Heart left ventricle (tissue), 13 donors: Measurements from ENCODE around the gene GAK.

Experiments
- POLR2A ChIP-seq, 2 donors: fragments of 450-650 bp; IDR thresholded peaks; one replicate each; pipeline ENCODE4 v1.6.1; 2017; ENCODE audit warnings: antibody characterized with exemption in 2 of 2, mild to moderate bottlenecking in 2 of 2, moderate library complexity in 2 of 2
- TF ChIP-seq, protein P1 (sequence below), 12 donors: fragments of 200-600 bp; sonication (generic) in 4 of 12; IDR thresholded peaks; one replicate each; pipeline versions ENCODE4 v1.5.0 to v1.8.0; 2018 to 2022; ENCODE audit warnings: antibody characterized with exemption in 12 of 12, mild to moderate bottlenecking in 5 of 12
- donor health status: ischemic (EF 13 %, LVEDD 7.1; RV severe dilation, severe dysfunction).
- donor health status: DM: no; HTN: yes; CAD: no.
- donor health status: DM: no; HTN: no; CAD: no.
- donor health status: ischemic (EF 25% LVEDD 6.9; RV normal size, moderate dysfunction).
- donor health status: ischemic (EF 25% LVEDD 5.7; RV mildly dilated, moderate dysfunction).
- donor health status: ischemic (EF 35%, LVEDD 5.7; RV mildly dilated, moderate dysfunction).
- donor health status: nonischemic (EF 11% LVEDD 7.7; RV severe dilation, severe dysfunction).
- donor health status: DM: yes; HTN: yes; CAD: no.
- donor health status: PGD.
- donor health status: ischemic (EF 29% LVEDD 5.4; RV normal size, mild dysfunction).
- donor health status: nonischemic (EF 23%, LVEDD 6.1; RV moderate dilation, normal function).

DNA sequence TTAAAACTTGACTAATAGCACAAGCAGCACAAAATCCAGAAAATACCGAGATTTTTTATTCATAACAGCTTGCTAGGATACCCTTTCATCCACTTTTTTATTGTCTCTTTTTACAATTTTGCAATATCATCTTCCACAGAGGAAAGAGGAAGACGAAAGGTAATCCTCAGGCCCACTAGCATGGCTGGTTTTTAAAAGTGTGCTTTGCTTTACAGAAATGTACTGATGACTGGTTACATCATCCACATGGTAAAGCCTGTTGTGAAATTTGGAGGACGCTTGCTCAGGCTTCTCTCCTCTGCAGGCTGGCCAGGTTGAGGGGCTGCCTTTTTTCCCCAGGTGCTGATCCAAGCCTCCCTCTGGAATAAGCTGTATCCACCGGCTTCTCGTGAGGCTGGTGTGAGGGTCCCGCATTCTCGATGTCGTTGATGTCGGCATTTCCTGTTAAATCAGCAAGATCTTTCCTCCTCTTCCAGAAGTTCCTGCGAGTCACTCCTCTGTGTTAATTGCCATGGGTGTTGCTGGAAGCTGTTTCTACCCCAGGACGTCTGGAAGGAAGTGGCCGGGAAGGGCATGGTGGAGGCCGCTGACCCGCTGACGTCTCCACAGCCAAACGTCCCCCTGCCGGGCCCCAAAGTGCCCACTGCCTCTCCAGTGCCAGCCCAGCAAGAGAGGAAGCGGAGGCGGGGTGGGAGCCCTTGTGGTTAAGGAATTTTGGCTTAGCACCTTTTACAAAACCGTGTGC, 47.0 kb upstream of the GAK start:
- TF ChIP-seq, protein P1, sequence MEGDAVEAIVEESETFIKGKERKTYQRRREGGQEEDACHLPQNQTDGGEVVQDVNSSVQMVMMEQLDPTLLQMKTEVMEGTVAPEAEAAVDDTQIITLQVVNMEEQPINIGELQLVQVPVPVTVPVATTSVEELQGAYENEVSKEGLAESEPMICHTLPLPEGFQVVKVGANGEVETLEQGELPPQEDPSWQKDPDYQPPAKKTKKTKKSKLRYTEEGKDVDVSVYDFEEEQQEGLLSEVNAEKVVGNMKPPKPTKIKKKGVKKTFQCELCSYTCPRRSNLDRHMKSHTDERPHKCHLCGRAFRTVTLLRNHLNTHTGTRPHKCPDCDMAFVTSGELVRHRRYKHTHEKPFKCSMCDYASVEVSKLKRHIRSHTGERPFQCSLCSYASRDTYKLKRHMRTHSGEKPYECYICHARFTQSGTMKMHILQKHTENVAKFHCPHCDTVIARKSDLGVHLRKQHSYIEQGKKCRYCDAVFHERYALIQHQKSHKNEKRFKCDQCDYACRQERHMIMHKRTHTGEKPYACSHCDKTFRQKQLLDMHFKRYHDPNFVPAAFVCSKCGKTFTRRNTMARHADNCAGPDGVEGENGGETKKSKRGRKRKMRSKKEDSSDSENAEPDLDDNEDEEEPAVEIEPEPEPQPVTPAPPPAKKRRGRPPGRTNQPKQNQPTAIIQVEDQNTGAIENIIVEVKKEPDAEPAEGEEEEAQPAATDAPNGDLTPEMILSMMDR (IDR thresholded peaks at IDR 0.05): no peak
- TF ChIP-seq POLR2A (IDR thresholded peaks at IDR 0.05): no peak
